Activated T-cell treated with anti-CD3 and anti-CD28 coated beads, Interleukin-2, amount 50 U/mL, for 48 hours (primary cell): ENCODE results near the gene RPS15.
A peak's percentile ranks its signal among the peaks of the same experiment; 100 is the strongest.

ENCODE experiments used
- DNase-seq, 2 experiments: peaks; one replicate each; pipeline ENCODE4 v3.0.0-alpha.2; 2020

The RPS15 gene

DNA sequence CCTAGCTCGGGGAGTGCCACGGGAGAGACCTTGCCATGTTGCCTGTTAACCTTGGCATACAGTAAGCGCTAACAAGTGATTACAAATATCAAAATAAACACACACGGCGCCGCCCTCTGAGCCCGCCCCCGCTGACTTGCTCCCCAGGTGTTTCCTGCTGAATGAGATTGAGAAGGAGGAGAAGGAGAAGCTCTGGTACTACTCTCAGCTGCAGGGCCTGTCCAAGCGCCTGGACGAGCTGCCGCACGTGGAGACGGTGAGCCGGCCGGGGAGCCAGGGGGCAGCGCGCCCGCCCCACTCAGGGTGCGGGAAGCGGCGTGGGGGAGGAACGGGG is 16.8 kb downstream of the RPS15 start:
- DNase-seq, result no peak

DNA sequence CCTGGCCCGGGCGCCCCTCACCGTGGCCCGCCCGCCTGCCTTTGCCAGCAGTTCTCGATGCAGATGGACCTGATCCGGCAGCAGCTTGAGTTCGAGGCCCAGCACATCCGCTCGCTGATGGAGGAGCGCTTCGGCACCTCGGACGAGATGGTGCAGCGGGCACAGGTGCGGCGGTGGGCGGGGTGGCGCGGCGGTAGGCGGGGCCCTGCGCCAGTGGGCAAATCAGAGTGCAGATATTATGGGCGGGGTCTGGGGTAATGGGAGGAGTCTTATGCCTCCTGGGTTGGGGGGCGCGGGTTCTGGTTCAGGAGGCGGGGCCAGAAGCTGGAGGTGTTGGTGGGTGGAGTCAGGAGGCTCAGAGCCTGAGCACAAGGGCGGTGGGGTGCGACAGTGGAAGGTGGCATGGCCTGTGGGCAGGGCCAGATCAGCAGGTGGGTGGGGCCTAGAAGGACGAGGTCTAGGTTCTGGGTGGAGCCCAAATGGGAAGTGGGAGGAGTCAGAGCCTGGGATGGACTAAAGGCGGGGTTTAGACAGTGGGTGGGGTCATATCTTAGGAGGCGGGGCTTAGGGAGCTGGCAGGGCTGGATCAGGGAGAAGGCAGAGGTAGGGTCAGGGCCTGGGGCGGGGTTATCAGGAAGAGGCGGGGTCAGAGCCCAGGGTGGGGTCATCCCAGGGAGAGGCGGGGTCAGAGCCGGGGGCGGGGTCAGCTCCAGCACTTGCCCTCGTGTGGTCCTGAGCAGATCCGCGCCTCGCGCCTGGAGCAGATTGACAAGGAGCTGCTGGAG is 17.3 kb downstream of the RPS15 start:
- DNase-seq, result peak; percentile 83 to 85

DNA sequence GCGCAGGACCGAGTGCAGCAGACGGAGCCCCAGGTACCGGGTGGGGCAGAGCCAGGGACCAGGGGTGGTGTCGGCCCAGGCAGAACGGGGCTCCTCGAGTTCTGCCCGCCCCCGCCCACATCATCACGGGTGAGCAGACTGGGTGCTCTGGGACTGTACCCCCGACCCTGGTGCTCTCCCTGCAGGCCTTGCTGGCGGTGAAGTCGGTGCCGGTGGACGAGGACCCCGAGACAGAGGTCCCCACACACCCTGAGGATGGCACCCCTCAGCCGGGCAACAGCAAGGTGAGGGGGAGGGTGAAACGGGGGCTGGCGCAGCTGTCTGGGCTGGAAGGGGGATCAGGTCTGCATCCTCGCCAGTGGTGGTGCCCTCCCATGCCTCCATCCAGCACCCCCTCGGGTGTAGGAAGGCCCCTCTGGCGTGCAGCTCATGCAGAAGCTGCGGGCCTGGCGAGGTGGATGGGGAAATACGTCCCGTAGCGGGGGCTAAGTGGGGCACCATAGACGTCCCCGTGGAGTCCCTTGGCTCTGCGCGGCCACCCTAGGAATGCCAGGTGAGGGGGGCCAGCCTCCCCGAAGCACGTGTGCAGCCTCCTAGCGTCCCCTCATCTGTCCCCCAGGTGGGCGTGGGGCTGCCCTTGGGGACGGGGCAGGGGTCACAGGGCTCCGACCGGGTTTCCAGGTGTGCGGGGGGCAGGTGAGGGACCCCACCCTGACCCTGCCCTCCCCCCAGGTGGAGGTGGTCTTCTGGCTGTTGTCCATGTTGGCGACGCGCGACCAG is 18.1 kb downstream of the RPS15 start:
- no peak for DNase-seq

DNA sequence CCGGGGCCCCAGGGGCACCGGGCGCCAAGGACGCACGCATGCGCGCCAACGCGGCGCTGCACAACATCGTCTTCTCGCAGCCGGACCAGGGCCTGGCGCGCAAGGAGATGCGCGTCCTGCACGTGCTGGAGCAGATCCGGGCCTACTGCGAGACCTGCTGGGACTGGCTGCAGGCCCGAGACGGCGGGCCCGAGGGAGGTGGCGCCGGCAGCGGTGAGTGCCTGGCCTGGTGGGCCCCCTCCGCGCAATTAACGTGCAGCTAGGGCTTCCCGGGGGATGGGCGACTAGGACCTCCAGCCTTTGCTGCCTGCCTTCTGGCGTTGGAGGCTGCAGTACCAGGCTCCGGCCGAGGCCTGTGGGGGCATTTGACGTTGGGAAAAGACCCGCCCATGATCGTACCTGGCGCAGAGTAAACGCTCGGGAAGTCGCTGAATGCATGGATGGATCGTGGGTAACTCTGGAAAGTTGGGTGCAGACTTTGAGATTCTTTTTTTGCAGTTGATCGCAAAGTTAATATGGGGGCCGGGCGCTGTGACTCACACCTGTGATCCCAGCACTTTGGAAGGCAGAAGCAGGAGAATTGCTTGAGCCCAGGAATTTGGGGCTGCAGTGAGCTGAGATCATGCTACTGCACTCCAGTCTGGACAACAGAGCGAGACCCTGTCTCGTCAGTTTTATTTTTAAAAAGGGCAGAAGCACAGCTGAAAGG is 19.0 kb downstream of the RPS15 start:
- no peak for DNase-seq

GRCh38 chr19:1457892-1458291 is 19.7 kb downstream of the RPS15 start:
- DNase-seq, result no peak

DNA sequence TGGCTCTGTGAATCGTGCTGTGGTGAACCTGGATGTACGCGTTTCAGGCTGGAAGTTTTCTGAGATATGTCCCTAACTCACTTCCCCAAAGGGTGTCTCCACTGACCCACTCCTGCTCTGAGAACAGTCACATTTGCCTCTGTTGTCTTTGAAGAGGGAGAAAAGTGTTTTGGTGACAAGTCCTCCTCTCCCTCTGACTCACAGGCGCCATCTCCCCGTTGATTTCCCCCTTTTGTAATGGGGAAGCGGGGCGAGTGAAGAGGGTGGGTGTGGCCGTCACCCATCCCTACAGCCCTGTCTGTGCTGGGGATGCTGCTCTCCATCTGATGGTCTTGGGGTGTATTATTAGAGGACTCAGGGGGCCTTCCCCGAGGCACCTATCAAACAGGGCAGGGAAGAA is 21.3 kb downstream of the RPS15 start:
- no peak for DNase-seq

GRCh38 chr19:1460033-1460995 is 22.1 kb downstream of the RPS15 start:
- DNase-seq, result peak in 1 of 2 experiments; percentile 14

GRCh38 chr19:1461862-1462261 is 23.7 kb downstream of the RPS15 start:
- no peak for DNase-seq

- peak; percentile 53 to 67 for DNase-seq
Observed at GRCh38 chr19:1465191-1466016, 27.2 kb downstream of the RPS15 start.

DNA sequence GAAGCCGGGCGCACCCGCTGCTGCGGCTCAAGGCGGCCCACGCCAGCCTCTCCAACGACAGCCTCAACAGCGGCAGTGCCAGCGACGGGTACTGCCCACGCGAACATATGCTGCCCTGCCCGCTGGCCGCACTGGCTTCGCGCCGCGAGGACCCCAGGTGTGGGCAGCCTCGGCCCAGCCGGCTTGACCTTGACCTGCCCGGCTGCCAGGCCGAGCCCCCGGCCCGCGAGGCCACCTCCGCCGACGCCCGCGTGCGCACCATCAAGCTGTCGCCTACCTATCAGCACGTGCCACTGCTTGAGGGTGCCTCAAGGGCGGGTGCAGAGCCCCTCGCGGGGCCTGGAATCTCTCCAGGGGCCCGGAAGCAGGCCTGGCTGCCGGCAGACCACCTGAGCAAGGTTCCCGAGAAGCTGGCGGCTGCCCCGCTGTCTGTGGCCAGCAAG is 27.8 kb downstream of the RPS15 start:
- DNase-seq, result no peak

DNA sequence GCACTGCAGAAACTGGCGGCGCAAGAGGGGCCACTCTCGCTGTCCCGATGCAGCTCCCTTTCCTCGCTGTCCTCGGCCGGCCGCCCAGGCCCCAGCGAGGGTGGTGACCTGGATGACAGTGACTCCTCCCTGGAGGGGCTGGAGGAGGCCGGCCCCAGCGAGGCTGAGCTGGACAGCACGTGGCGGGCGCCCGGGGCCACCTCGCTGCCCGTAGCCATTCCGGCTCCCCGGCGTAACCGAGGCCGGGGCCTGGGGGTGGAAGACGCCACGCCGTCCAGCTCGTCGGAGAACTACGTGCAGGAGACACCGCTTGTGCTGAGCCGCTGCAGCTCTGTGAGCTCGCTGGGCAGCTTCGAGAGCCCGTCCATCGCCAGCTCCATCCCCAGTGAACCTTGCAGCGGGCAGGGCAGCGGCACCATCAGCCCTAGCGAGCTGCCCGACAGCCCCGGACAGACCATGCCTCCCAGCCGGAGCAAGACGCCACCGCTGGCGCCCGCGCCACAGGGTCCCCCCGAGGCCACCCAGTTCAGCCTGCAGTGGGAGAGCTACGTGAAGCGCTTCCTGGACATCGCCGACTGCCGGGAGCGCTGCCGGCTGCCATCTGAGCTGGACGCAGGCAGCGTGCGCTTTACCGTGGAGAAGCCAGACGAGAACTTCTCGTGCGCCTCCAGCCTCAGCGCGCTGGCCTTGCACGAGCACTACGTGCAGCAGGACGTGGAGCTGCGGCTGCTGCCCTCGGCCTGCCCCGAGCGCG is 28.4 kb downstream of the RPS15 start:
- peak in 1 of 2 experiments; percentile 23 for DNase-seq

DNA sequence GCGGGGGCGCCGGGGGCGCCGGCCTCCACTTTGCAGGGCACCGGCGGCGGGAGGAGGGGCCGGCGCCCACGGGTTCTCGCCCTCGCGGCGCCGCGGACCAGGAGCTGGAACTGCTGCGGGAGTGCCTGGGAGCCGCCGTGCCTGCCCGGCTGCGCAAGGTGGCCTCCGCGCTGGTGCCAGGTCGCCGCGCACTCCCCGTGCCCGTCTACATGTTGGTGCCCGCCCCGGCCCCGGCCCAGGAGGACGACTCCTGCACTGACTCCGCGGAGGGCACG is 29.0 kb downstream of the RPS15 start:
- peak in 1 of 2 experiments; percentile 44 for DNase-seq

DNA sequence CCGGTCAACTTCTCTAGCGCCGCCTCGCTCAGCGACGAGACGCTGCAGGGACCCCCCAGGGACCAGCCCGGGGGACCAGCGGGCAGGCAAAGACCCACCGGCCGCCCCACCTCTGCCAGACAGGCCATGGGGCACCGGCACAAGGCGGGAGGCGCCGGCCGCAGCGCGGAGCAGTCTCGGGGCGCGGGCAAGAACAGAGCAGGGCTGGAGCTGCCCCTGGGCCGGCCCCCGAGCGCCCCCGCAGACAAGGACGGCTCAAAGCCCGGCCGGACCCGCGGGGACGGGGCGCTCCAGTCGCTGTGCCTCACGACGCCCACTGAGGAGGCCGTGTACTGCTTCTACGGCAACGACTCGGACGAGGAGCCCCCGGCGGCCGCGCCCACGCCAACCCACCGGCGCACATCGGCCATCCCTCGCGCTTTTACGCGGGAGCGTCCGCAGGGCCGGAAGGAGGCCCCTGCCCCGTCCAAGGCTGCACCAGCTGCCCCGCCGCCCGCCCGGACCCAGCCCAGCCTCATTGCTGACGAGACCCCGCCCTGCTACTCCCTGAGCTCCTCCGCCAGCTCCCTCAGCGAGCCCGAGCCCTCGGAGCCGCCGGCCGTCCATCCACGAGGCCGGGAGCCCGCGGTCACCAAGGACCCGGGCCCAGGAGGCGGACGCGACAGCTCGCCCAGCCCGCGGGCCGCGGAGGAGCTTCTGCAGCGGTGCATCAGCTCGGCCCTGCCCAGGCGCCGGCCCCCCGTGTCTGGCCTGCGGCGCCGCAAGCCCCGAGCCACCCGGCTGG is 29.5 kb downstream of the RPS15 start:
- peak in 1 of 2 experiments; percentile 35 for DNase-seq

DNA sequence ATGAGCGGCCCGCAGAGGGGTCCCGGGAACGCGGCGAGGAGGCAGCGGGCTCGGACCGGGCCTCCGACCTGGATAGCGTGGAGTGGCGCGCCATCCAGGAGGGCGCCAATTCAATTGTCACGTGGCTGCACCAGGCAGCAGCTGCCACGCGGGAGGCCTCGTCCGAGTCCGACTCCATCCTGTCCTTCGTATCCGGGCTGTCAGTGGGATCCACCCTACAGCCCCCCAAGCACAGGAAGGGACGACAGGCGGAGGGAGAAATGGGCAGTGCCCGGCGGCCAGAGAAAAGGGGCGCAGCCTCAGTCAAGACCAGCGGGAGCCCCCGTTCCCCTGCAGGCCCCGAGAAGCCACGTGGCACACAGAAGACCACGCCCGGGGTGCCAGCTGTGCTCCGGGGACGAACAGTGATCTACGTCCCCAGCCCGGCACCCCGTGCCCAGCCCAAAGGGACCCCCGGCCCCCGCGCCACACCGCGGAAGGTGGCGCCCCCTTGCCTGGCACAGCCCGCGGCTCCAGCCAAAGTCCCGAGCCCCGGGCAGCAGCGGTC is 30.2 kb downstream of the RPS15 start:
- DNase-seq, result peak in 1 of 2 experiments; percentile 47

DNA sequence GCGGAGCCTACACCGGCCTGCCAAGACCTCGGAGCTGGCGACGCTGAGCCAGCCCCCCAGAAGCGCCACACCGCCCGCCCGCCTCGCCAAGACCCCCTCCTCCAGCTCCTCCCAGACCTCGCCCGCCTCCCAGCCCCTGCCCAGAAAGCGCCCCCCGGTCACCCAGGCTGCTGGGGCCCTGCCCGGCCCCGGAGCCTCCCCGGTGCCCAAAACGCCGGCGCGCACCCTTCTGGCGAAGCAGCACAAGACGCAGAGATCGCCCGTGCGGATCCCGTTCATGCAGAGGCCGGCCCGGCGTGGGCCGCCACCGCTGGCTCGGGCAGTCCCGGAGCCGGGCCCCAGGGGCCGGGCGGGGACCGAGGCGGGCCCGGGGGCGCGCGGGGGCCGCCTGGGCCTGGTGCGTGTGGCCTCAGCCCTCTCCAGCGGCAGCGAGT is 30.6 kb downstream of the RPS15 start:
- DNase-seq, result peak; percentile 67 to 74

GRCh38 chr19:1469255-1470054 is 31.3 kb downstream of the RPS15 start:
- DNase-seq, result peak in 1 of 2 experiments; percentile 55

GRCh38 chr19:1470055-1470304 is 31.8 kb downstream of the RPS15 start:
- DNase-seq, result no peak

- peak; percentile 77 to 83 for DNase-seq
Observed at GRCh38 chr19:1470305-1471009, 32.3 kb downstream of the RPS15 start.
